GM10248 (cell line): ENCODE results near the gene PNPLA1.

Experiments used
- CTCF ChIA-PET: fragments of 300-600 bp; sonication (Branson Sonifier 250); formaldehyde crosslinking; extraction: SDS; loops from one replicate; lab custom pipeline; 2021; ENCODE audit warnings: antibody characterized with exemption; lab: Yijun Ruan, JAX
- POLR2A ChIA-PET: fragments of 350-650 bp; sonication (Branson Sonifier 250); formaldehyde crosslinking; extraction: SDS; loops from one replicate; lab custom pipeline; 2020; ENCODE audit warnings: antibody characterized with exemption; lab: Yijun Ruan, JAX
- DNase-seq: peaks from one replicate; pipeline ENCODE4 v3.0.0; 2012; ENCODE audit errors: extremely low spot score
- CTCF ChIP-seq: IDR thresholded peaks from 2 replicates; pipeline ENCODE4 v1.5.1; 2012; ENCODE audit warnings: mild to moderate bottlenecking, low read depth; ENCODE audit errors: extremely low read depth, missing control alignments, control extremely low read depth

Gene PNPLA1

GRCh38 chr6:36235862-36236261 is 34.0 kb upstream of the PNPLA1 start:
- TF ChIP-seq CTCF, result no peak
- ChIA-PET CTCF (interaction anchor here (1.3 kb wide), 1 partner anchor 22 kb away, joined by 3 read pairs; no protein-coding TSS in a partner anchor), POLR2A (no interaction called here)
- no peak for DNase-seq

GRCh38 chr6:36239774-36240173 is 30.1 kb upstream of the PNPLA1 start:
- POLR2A ChIA-PET, result no interaction called here
- DNase-seq, result no peak
- no peak for TF ChIP-seq CTCF
- CTCF ChIA-PET, result no interaction called here

GRCh38 chr6:36241728-36242127 is 28.1 kb upstream of the PNPLA1 start:
- peak; percentile 60 for DNase-seq
- ChIA-PET CTCF (interaction anchor here (0.8 kb wide), 1 partner anchor 61 kb away, joined by 3 read pairs; no protein-coding TSS in a partner anchor), POLR2A (no interaction called here)
- TF ChIP-seq CTCF, result no peak

- ChIA-PET CTCF (interaction anchor here (1.6 to 2.4 kb wide), 2 partner anchors 11 to 59 kb away, joined by 3 to 7 read pairs; no protein-coding TSS in a partner anchor), POLR2A (no interaction called here)
- no peak for TF ChIP-seq CTCF
- DNase-seq, result no peak
These were observed 27.7 kb upstream of the PNPLA1 start for GRCh38 chr6:36242161-36242560.

GRCh38 chr6:36242626-36243025 is 27.2 kb upstream of the PNPLA1 start:
- DNase-seq, result no peak
- POLR2A ChIA-PET, result no interaction called here
- CTCF ChIA-PET, result interaction anchor here (1.3 to 2.4 kb wide), 3 partner anchors 11 to 59 kb away, joined by 3 to 7 read pairs (median 4); no protein-coding TSS in a partner anchor
- no peak for TF ChIP-seq CTCF

GRCh38 chr6:36243562-36244212 is 26.2 kb upstream of the PNPLA1 start:
- DNase-seq, result no peak
- CTCF ChIA-PET, result interaction anchor here (1.3 to 2.4 kb wide), 4 partner anchors 9 to 58 kb away, joined by 3 to 7 read pairs (median 4); no protein-coding TSS in a partner anchor
- POLR2A ChIA-PET, result no interaction called here
- TF ChIP-seq CTCF, result no peak
